Neural cell (in vitro differentiated cells): Measurements from ENCODE around the gene ADAMTS2. TPM values are rescaled to one million over a fixed set of nuclear protein-coding genes. Genes with fewer than 3 reads are reported as not detected.

Source experiments
- H2AFZ ChIP-seq: fragments of 200-600, 300-800 bp; sonication (generic), shearing (Covaris generic); 2 replicates; pipeline ENCODE4 v1.6.0; 2014; ENCODE audit warnings: low read depth, mild to moderate bottlenecking, antibody characterized with exemption, low read length, moderate library complexity
- H3F3A ChIP-seq: fragments of 200-600 bp; shearing (Covaris generic); 2 replicates; pipeline ENCODE4 v1.6.1; 2016; ENCODE audit warnings: mild to moderate bottlenecking, moderate library complexity, mixed read lengths, antibody characterized with exemption, low read length; ENCODE audit not compliant: insufficient read depth, poor library complexity, severe bottlenecking
- H3K27ac ChIP-seq: fragments of 200-600, 300-800 bp; sonication (generic), shearing (Covaris generic); 2 replicates; pipeline ENCODE4 v1.5.1; 2014; ENCODE audit warnings: mild to moderate bottlenecking, low read length, moderate library complexity
- H3K27me3 ChIP-seq: fragments of 300-800, 200-600 bp; sonication (generic), shearing (Covaris generic); 2 replicates; pipeline ENCODE4 v1.6.0; 2014; ENCODE audit warnings: mild to moderate bottlenecking, low read depth, low read length, moderate library complexity; ENCODE audit not compliant: insufficient read depth
- H3K36me3 ChIP-seq: fragments of 300-800, 200-600 bp; sonication (generic), shearing (Covaris generic); 2 replicates; pipeline ENCODE4 v1.5.1; 2014; ENCODE audit warnings: mild to moderate bottlenecking, antibody characterized with exemption, low read length, moderate library complexity; ENCODE audit not compliant: insufficient read depth
- H3K4me2 ChIP-seq: fragments of 300-800, 200-600 bp; sonication (generic), shearing (Covaris generic); 2 replicates; pipeline ENCODE4 v1.6.0; 2014; ENCODE audit warnings: mild to moderate bottlenecking, low read length
- H3K4me3 ChIP-seq: fragments of 300-800, 200-600 bp; sonication (generic), shearing (Covaris generic); 2 replicates; pipeline ENCODE4 v1.5.1; 2014; ENCODE audit warnings: mild to moderate bottlenecking, low read length, moderate library complexity
- H3K79me2 ChIP-seq: fragments of 200-600 bp; shearing (Covaris generic); replicated peaks from 2 replicates; pipeline ENCODE4 v1.6.0; 2014; ENCODE audit warnings: mild to moderate bottlenecking, low read length, moderate library complexity; ENCODE audit not compliant: insufficient read depth
- H3K9ac ChIP-seq: fragments of 300-800, 200-600 bp; sonication (generic), shearing (Covaris generic); 2 replicates; pipeline ENCODE4 v1.6.1; 2016; ENCODE audit warnings: mild to moderate bottlenecking, low read length, mixed read lengths
- H3K9me2 ChIP-seq: fragments of 200-600 bp; shearing (Covaris generic); 2 replicates; pipeline ENCODE4 v1.6.1; 2016; ENCODE audit warnings: mild to moderate bottlenecking, low read length, mixed read lengths; ENCODE audit not compliant: insufficient read depth
- H3K9me3 ChIP-seq: fragments of 200-600, 300-800 bp; sonication (generic), shearing (Covaris generic); 2 replicates; pipeline ENCODE4 v1.6.1; 2016; ENCODE audit warnings: mild to moderate bottlenecking, mixed run types, low read length, moderate library complexity, mixed read lengths
- H4K20me1 ChIP-seq: fragments of 200-600 bp; shearing (Covaris generic); 2 replicates; pipeline ENCODE4 v1.6.1; 2016; ENCODE audit warnings: mild to moderate bottlenecking, mixed run types; ENCODE audit not compliant: insufficient read depth
- CTCF ChIP-seq: fragments of 450-650 bp; IDR thresholded peaks from 2 replicates; pipeline ENCODE4 v1.5.1; 2014; ENCODE audit warnings: antibody characterized with exemption, mild to moderate bottlenecking, moderate library complexity; ENCODE audit not compliant: poor library complexity, severe bottlenecking
- EP300 ChIP-seq: fragments of 450-650 bp; conservative IDR thresholded peaks from 2 replicates; pipeline ENCODE4 v1.6.1; 2014; ENCODE audit warnings: antibody characterized with exemption, mild to moderate bottlenecking, moderate library complexity; ENCODE audit not compliant: poor library complexity, severe bottlenecking
- EZH2 ChIP-seq: fragments of 200-600, 300-800 bp; shearing (Covaris generic), sonication (generic); IDR thresholded peaks from 2 replicates; pipeline ENCODE4 v1.6.1; 2014; ENCODE audit warnings: antibody characterized with exemption, low read length, borderline replicate concordance, mild to moderate bottlenecking; ENCODE audit not compliant: insufficient read depth, poor library complexity, severe bottlenecking
- MXI1 ChIP-seq: fragments of 450-650 bp; conservative IDR thresholded peaks from 2 replicates; pipeline ENCODE4 v1.6.1; 2014; ENCODE audit warnings: antibody characterized with exemption, mild to moderate bottlenecking; ENCODE audit not compliant: poor library complexity, severe bottlenecking
- POLR2AphosphoS5 ChIP-seq: IDR thresholded peaks from 2 replicates; pipeline ENCODE4 v1.6.1; 2012
- RAD21 ChIP-seq: fragments of 450-650 bp; conservative IDR thresholded peaks from 2 replicates; pipeline ENCODE4 v1.6.1; 2014; ENCODE audit warnings: antibody characterized with exemption, mild to moderate bottlenecking, moderate library complexity
- REST ChIP-seq: IDR thresholded peaks from 2 replicates; pipeline ENCODE4 v1.6.1; 2012; ENCODE audit warnings: borderline replicate concordance
- SMC3 ChIP-seq: fragments of 450-650 bp; conservative IDR thresholded peaks from 2 replicates; pipeline ENCODE4 v1.6.1; 2014; ENCODE audit warnings: antibody characterized with exemption, mild to moderate bottlenecking, moderate library complexity; ENCODE audit not compliant: poor library complexity
- TAF1 ChIP-seq: IDR thresholded peaks from 2 replicates; pipeline ENCODE4 v1.6.1; 2012; ENCODE audit warnings: low read depth
- polyA plus RNA-seq: library from polyadenylated mRNA; depleted of rRNA; stranded (reverse); fragments of >200 nt; gene quantifications from 2 replicates; pipeline ENCODE4 v1.2.3, GENCODE V29; 2014

The ADAMTS2 gene
- polyA plus RNA-seq, 1 donor from 2014 or later = 0.61 TPM

- Histone ChIP-seq H3K27ac (no peak overlapping the region), H3K36me3 (no peaks in the 10 kb centered on the region), H3K4me3 (no peak overlapping the region), H3K4me2 (no peak overlapping the region), H3K9ac (no peak overlapping the region), H2AFZ (no peak overlapping the region), H3K9me3 (no peaks in the 10 kb centered on the region), H3K9me2 (no peaks in the 10 kb centered on the region), H3F3A (no peaks in the 10 kb centered on the region), H3K27me3 (no peaks in the 10 kb centered on the region), H3K79me2 (no peaks in the 10 kb centered on the region), H4K20me1 (no peaks in the 10 kb centered on the region)
- TF ChIP-seq POLR2AphosphoS5 (no peak), EZH2 (no peak), TAF1 (no peak), SMC3 (no peak), MXI1 (no peak), CTCF (no peak), REST (no peak), EP300 (no peak), RAD21 (no peak)
Observed at GRCh38 chr5:179269781-179270543, 75.3 kb downstream of the ADAMTS2 start.

GRCh38 chr5:179268966-179269693, 76.1 kb downstream of the ADAMTS2 start:
- H3K27ac ChIP-seq = no peak overlapping the region
- H3K4me3 ChIP-seq = no peak overlapping the region
- no peak overlapping the region for H3K9ac ChIP-seq
- no peaks in the 10 kb centered on the region for H3F3A ChIP-seq
- no peak overlapping the region for H3K4me2 ChIP-seq
- H3K27me3 ChIP-seq = no peaks in the 10 kb centered on the region
- no peak for TF ChIP-seq RAD21
- TF ChIP-seq EP300 = no peak
- TF ChIP-seq MXI1 = no peak
- no peak for TF ChIP-seq POLR2AphosphoS5
- no peak for TF ChIP-seq SMC3
- no peak for TF ChIP-seq EZH2
- no peak overlapping the region for H2AFZ ChIP-seq
- H3K36me3 ChIP-seq = no peaks in the 10 kb centered on the region
- no peaks in the 10 kb centered on the region for H3K9me3 ChIP-seq
- no peaks in the 10 kb centered on the region for H3K9me2 ChIP-seq
- H3K79me2 ChIP-seq = no peaks in the 10 kb centered on the region
- no peaks in the 10 kb centered on the region for H4K20me1 ChIP-seq
